IPS DF 6.9 (cell line): ENCODE data around the gene KCNJ10.

ENCODE experiments used
- DNase-seq: peaks from one replicate; pipeline ENCODE4 v3.0.0-alpha.2; 2013; ENCODE audit warnings: low read depth, low spot score
- H3K27ac ChIP-seq: one replicate; pipeline ENCODE4 v1.5.1; 2013; ENCODE audit warnings: low read length, control low read depth
- H3K27me3 ChIP-seq: 2 replicates; pipeline ENCODE4 v1.6.1; 2013; ENCODE audit warnings: mild to moderate bottlenecking, low read length; ENCODE audit not compliant: control insufficient read depth, insufficient read depth
- H3K36me3 ChIP-seq: 2 replicates; pipeline ENCODE4 v1.6.1; 2013; ENCODE audit warnings: low read length; ENCODE audit not compliant: control insufficient read depth, insufficient read depth
- H3K4me1 ChIP-seq: 2 replicates; pipeline ENCODE4 v1.6.1; 2013; ENCODE audit warnings: low read length; ENCODE audit not compliant: control insufficient read depth, insufficient read depth
- H3K4me3 ChIP-seq: 2 replicates; pipeline ENCODE4 v1.5.1; 2013; ENCODE audit warnings: mild to moderate bottlenecking, low read length
- H3K9me3 ChIP-seq: 2 replicates; pipeline ENCODE4 v1.6.1; 2013; ENCODE audit warnings: low read length, inconsistent platforms; ENCODE audit not compliant: control insufficient read depth, insufficient read depth
- WGBS: extraction: QIAGEN DNeasy Blood & Tissue Kit; methylation state at CpG from one replicate; pipeline ENCODE4 v1.1.7; 2013; ENCODE audit warnings: mixed read lengths, missing lambda C conversion rate; ENCODE audit not compliant: insufficient read length, insufficient coverage; 5-methylcytosine and 5-hydroxymethylcytosine counted together

KCNJ10 gene

GRCh38 chr1:160022330-160023310 is 47.3 kb downstream of the KCNJ10 start:
- 100% methylated on average over 1 of the region's 6 CpGs for WGBS
- H3K9me3 ChIP-seq = no peaks in the 10 kb centered on the region
- no peaks in the 10 kb centered on the region for H3K27me3 ChIP-seq
- no peak overlapping the region for H3K27ac ChIP-seq
- no peak overlapping the region for H3K4me3 ChIP-seq
- H3K4me1 ChIP-seq = no peaks in the 10 kb centered on the region
- no peaks in the 10 kb centered on the region for H3K36me3 ChIP-seq
- no peak for DNase-seq

DNA sequence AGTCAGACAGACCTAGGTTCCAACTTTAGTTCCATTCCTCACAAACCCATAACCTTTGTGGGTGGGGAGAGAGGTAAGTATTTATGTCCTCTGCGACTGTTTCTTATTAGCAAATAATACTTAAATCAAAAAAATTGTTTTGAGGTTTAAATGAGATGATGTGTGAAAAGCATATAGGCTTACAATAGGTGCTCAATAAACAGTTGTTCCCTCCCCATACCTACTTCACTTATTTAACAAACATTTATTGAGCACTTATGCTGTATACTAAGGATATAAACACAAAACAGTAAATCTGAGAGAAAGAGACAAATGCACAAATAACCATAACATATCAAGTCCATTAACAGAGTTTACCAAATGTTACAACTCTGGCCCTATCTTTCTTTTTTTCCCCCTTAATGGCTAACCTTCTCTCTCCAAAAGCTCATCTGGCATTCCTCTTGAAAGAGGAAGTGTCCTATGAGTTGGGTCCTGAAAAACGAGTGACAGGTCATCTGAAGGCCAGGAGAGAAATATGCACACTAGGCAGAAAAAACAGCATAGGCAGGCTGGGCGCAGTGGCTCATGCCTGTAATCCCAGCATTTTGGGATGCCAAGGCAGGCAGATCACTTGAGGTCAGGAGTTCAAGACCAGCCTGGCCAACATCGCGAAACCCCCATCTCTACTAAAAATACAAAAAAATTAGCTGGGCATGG is 48.4 kb downstream of the KCNJ10 start:
- WGBS = no CpG with 5 or more reads among the region's 5 CpGs

GRCh38 chr1:160020196-160020595 is 49.8 kb downstream of the KCNJ10 start:
- no peak for DNase-seq
- no peaks in the 10 kb centered on the region for H3K27me3 ChIP-seq
- no peaks in the 10 kb centered on the region for H3K9me3 ChIP-seq
- H3K36me3 ChIP-seq = no peaks in the 10 kb centered on the region
- H3K4me3 ChIP-seq = no peak overlapping the region
- no peaks in the 10 kb centered on the region for H3K4me1 ChIP-seq
- no CpG with 5 or more reads among the region's 5 CpGs for WGBS
- no peak overlapping the region for H3K27ac ChIP-seq

More for the DNA sequence above, 48.4 kb downstream of the KCNJ10 start:
- Histone ChIP-seq H3K4me1 (no peaks in the 10 kb centered on the region), H3K9me3 (no peaks in the 10 kb centered on the region), H3K27ac (no peak overlapping the region), H3K36me3 (no peaks in the 10 kb centered on the region), H3K27me3 (no peaks in the 10 kb centered on the region), H3K4me3 (no peak overlapping the region)
- DNase-seq = no peak

GRCh38 chr1:160018900-160019299 is 51.1 kb downstream of the KCNJ10 start:
- Histone ChIP-seq H3K9me3 (no peaks in the 10 kb centered on the region), H3K27ac (no peak overlapping the region), H3K4me1 (no peaks in the 10 kb centered on the region), H3K4me3 (no peak overlapping the region), H3K36me3 (no peaks in the 10 kb centered on the region), H3K27me3 (no peaks in the 10 kb centered on the region)
- no peak for DNase-seq
- no CpG with 5 or more reads among the region's 1 CpG for WGBS

- Histone ChIP-seq H3K4me3 (no peak overlapping the region), H3K4me1 (no peaks in the 10 kb centered on the region), H3K36me3 (no peaks in the 10 kb centered on the region), H3K27me3 (no peaks in the 10 kb centered on the region), H3K9me3 (no peaks in the 10 kb centered on the region), H3K27ac (no peak overlapping the region)
- WGBS = no CpG with 5 or more reads among the region's 3 CpGs
- DNase-seq = no peak
These were observed 51.6 kb downstream of the KCNJ10 start for GRCh38 chr1:160018347-160018746.

GRCh38 chr1:160017592-160017991 is 52.4 kb downstream of the KCNJ10 start:
- Histone ChIP-seq H3K4me3 (no peak overlapping the region), H3K36me3 (no peaks in the 10 kb centered on the region), H3K4me1 (no peaks in the 10 kb centered on the region), H3K9me3 (no peaks in the 10 kb centered on the region), H3K27me3 (no peaks in the 10 kb centered on the region), H3K27ac (no peak overlapping the region)
- no peak for DNase-seq
- whole genome bisulfite sequencing = no CpG with 5 or more reads among the region's 1 CpG

GRCh38 chr1:160011781-160012180 is 58.2 kb downstream of the KCNJ10 start:
- H3K4me1 ChIP-seq = no peaks in the 10 kb centered on the region
- no peaks in the 10 kb centered on the region for H3K9me3 ChIP-seq
- no peaks in the 10 kb centered on the region for H3K27me3 ChIP-seq
- H3K4me3 ChIP-seq = no peak overlapping the region
- WGBS = no CpG with 5 or more reads among the region's 3 CpGs
- DNase-seq = no peak
- H3K36me3 ChIP-seq = no peaks in the 10 kb centered on the region
- H3K27ac ChIP-seq = no peak overlapping the region

GRCh38 chr1:160009801-160010200 is 60.2 kb downstream of the KCNJ10 start:
- no CpG with 5 or more reads among the region's 2 CpGs for WGBS
- Histone ChIP-seq H3K4me3 (no peak overlapping the region), H3K27ac (no peak overlapping the region), H3K9me3 (no peaks in the 10 kb centered on the region), H3K36me3 (no peaks in the 10 kb centered on the region), H3K27me3 (no peaks in the 10 kb centered on the region), H3K4me1 (no peaks in the 10 kb centered on the region)
- no peak for DNase-seq

DNA sequence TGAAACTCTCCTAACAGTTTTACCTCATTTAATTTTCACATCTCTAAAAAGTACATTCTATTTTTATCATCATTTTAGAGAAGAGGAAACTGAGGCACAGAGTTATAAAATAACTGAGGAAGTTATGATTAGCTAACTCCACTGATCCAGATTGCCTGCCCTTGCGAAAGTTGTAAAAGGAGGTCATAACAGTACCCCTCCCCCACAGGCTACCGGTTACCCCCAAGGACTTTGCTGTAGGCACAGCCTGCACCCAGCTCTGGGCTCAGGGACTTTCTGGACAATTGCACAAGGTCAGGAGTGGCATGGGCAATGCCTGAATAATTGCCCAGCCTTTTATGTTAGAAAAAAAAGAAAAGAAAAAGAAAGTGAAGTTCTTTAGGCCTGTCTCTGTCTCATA is 60.9 kb downstream of the KCNJ10 start:
- no peak for DNase-seq
- no peaks in the 10 kb centered on the region for H3K9me3 ChIP-seq
- H3K27ac ChIP-seq = no peak overlapping the region
- WGBS = no CpG with 5 or more reads among the region's 2 CpGs
- H3K36me3 ChIP-seq = no peaks in the 10 kb centered on the region
- no peaks in the 10 kb centered on the region for H3K27me3 ChIP-seq
- H3K4me1 ChIP-seq = no peaks in the 10 kb centered on the region
- H3K4me3 ChIP-seq = no peak overlapping the region

DNA sequence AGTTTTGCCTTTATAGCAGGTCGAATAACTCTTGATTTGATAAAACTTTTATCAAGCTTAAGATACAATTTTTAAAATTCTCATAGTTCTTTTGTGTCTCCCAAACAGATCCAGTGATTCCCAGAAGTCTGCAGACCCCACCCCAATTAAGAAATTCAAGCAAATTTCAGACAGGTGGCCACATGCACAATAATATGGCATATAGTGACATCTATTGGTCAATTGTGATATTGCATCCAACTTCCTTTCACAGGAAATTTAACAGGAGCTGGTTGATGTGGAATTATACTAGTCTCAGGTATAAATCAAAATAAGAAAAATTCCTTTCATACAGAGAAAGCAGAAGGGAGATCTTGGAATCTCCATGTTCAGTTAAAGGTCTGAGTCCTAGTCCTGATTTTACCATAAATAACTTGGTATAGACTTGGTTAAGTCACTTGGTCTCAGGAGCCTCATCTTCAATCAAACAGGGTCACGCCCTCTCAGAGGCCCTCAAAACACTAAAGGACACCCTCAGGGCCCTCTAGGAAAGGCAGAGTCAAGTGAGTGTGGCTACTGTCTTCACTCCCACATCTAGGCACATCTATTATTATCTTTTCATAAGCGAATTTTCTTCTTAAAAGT is 62.3 kb downstream of the KCNJ10 start:
- no peaks in the 10 kb centered on the region for H3K27me3 ChIP-seq
- no peaks in the 10 kb centered on the region for H3K36me3 ChIP-seq
- no peak for DNase-seq
- no peak overlapping the region for H3K27ac ChIP-seq
- no peaks in the 10 kb centered on the region for H3K4me1 ChIP-seq
- H3K9me3 ChIP-seq = no peaks in the 10 kb centered on the region
- H3K4me3 ChIP-seq = no peak overlapping the region
- WGBS = no CpG with 5 or more reads among the region's 3 CpGs
